ENCODE measurements around the gene CCDC159.
"Not testable (repeated sequence)": the region's sequence is repeated elsewhere in the genome, so short reads cannot be mapped to it uniquely, and the experiment has no call there.

CCDC159 gene

GRCh38 chr19:11347546-11348039 lies 1.3 kb downstream of the CCDC159 start:
- Histone ChIP-seq H3K9me3 (ENCODE audit: severe bottlenecking) (peaks cover 5% of the 10 kb centered on the region), H3K4me3 (ENCODE audit: severe bottlenecking) (no peak overlapping the region), H3K27me3 (ENCODE audit: insufficient read depth, poor library complexity, severe bottlenecking) (no peaks in the 10 kb centered on the region), H3K27ac (ENCODE audit: poor library complexity, severe bottlenecking) (no peak overlapping the region), H3K4me1 (ENCODE audit: insufficient read depth, poor library complexity, severe bottlenecking) (peaks cover 10% of the 10 kb centered on the region), H3K36me3 (ENCODE audit: low read depth) (no peaks in the 10 kb centered on the region)
- ATAC-seq (ENCODE audit: low read depth) (no peak), DNase-seq (ENCODE audit: low spot score) (no peak)
- TF ChIP-seq CTCF (IDR thresholded peaks at IDR 0.05; ENCODE audit: poor library complexity, severe bottlenecking) = no peak

GRCh38 chr19:11349171-11349570 lies 2.9 kb downstream of the CCDC159 start:
- no peak overlapping the region for H3K4me3 ChIP-seq (ENCODE audit: severe bottlenecking)
- no peak overlapping the region for H3K27ac ChIP-seq (ENCODE audit: poor library complexity, severe bottlenecking)
- no peak for ATAC-seq (ENCODE audit: low read depth)
- peaks cover 7% of the 10 kb centered on the region for H3K4me1 ChIP-seq (ENCODE audit: insufficient read depth, poor library complexity, severe bottlenecking)
- DNase-seq (ENCODE audit: low spot score) = no peak
- H3K9me3 ChIP-seq (ENCODE audit: severe bottlenecking) = peaks cover 5% of the 10 kb centered on the region
- TF ChIP-seq CTCF (IDR thresholded peaks at IDR 0.05; ENCODE audit: poor library complexity, severe bottlenecking) = no peak
- H3K27me3 ChIP-seq (ENCODE audit: insufficient read depth, poor library complexity, severe bottlenecking) = no peaks in the 10 kb centered on the region
- no peaks in the 10 kb centered on the region for H3K36me3 ChIP-seq (ENCODE audit: low read depth)

- not testable (repeated sequence) for H3K9me3 ChIP-seq (ENCODE audit: severe bottlenecking); DNase-seq (ENCODE audit: low spot score); H3K36me3 ChIP-seq (ENCODE audit: low read depth); H3K27ac ChIP-seq (ENCODE audit: poor library complexity, severe bottlenecking); H3K4me1 ChIP-seq (ENCODE audit: insufficient read depth, poor library complexity, severe bottlenecking); H3K4me3 ChIP-seq (ENCODE audit: severe bottlenecking); ATAC-seq (ENCODE audit: low read depth); H3K27me3 ChIP-seq (ENCODE audit: insufficient read depth, poor library complexity, severe bottlenecking)
Measured at GRCh38 chr19:11354102-11354501, 7.8 kb downstream of the CCDC159 start.

GRCh38 chr19:11355160-11356073 lies 9.1 kb downstream of the CCDC159 start, which contains the start of gene PLPPR2:
PLPPR2 (plus strand) TSS chr19:11355432; CDS start chr19:11357674, 2,242 bp downstream.
- H3K4me1 ChIP-seq (ENCODE audit: insufficient read depth, poor library complexity, severe bottlenecking) = no peaks in the 10 kb centered on the region
- H3K9me3 ChIP-seq (ENCODE audit: severe bottlenecking) = no peaks in the 10 kb centered on the region
- no peak for TF ChIP-seq CTCF (IDR thresholded peaks at IDR 0.05; ENCODE audit: poor library complexity, severe bottlenecking)
- no peak within 1 kb of the TSS for H3K27ac ChIP-seq (ENCODE audit: poor library complexity, severe bottlenecking)
- ATAC-seq (ENCODE audit: low read depth) = peak; percentile 93
- no peaks in the 10 kb centered on the region for H3K36me3 ChIP-seq (ENCODE audit: low read depth)
- peak; percentile 91 for DNase-seq (ENCODE audit: low spot score)
- H3K27me3 ChIP-seq (ENCODE audit: insufficient read depth, poor library complexity, severe bottlenecking) = no peaks in the 10 kb centered on the region
- H3K4me3 ChIP-seq (ENCODE audit: severe bottlenecking) = peak within 1 kb of the TSS; percentile 40

- DNase-seq (ENCODE audit: low spot score) (no peak), ATAC-seq (ENCODE audit: low read depth) (no peak)
- no peak for TF ChIP-seq CTCF (IDR thresholded peaks at IDR 0.05; ENCODE audit: poor library complexity, severe bottlenecking)
- Histone ChIP-seq H3K9me3 (ENCODE audit: severe bottlenecking) (no peaks in the 10 kb centered on the region), H3K36me3 (ENCODE audit: low read depth) (no peaks in the 10 kb centered on the region), H3K27me3 (ENCODE audit: insufficient read depth, poor library complexity, severe bottlenecking) (no peaks in the 10 kb centered on the region), H3K4me1 (ENCODE audit: insufficient read depth, poor library complexity, severe bottlenecking) (no peaks in the 10 kb centered on the region), H3K27ac (ENCODE audit: poor library complexity, severe bottlenecking) (no peak overlapping the region), H3K4me3 (ENCODE audit: severe bottlenecking) (peak overlapping the region; percentile 40)
Measured at GRCh38 chr19:11356074-11356397, 9.7 kb downstream of the CCDC159 start.

Data from RWPE2 (cell line).